Cardiac fibroblast (primary cell): ENCODE results near the gene CDPF1.

Experiments used
- DNase-seq, 2 donors: peaks; one replicate each; pipeline versions ENCODE4 v3.0.0 to v3.0.0-alpha.2; 2010; ENCODE audit warnings: low read depth in 2 of 2
- H3K4me3 ChIP-seq, 2 donors: replicated peaks in 1 of 2; 1 replicate in 1 of 2; 2 replicates in 1 of 2; pipeline ENCODE4 v1.5.1; 2011; ENCODE audit warnings: low read depth in 2 of 2, low read length in 2 of 2, mild to moderate bottlenecking in 2 of 2, moderate library complexity in 1 of 2
- TF ChIP-seq, protein P1 (sequence below): IDR thresholded peaks from one replicate; pipeline ENCODE4 v1.5.1; 2011; ENCODE audit warnings: low read depth, mild to moderate bottlenecking, low read length, inconsistent platforms

Gene CDPF1

DNA sequence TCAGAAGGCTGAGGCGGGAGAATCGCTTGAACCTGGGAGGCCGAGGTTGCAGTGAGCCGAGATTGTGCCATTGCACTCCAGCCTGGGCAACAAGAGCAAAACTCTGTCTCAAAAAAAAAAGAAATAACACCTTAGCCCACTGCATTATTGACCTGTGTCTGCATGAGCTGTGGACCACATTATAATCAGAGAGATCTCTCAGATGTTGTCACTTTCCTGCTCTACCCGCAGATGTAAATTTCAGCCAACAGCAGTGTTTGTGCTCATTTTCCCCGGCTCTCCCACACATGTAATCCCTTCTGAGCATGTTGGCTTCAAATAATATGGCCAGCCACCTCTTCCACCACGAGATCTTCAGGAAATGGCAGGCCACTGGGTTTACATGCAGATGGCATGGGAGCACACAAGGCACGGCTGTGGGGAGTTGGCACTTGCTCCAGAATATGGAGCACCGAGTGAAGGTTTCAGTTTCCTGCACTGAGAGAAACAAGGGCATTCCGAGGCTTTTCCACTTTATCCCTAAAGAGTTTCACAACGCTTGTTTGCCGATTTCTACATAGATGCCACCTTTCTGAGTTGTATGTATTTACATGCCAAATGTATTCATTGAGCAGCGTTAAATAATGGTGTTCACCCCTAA lies 19.7 kb downstream of the CDPF1 start:
- H3K4me3 ChIP-seq = no peak overlapping the region
- TF ChIP-seq, protein P1, sequence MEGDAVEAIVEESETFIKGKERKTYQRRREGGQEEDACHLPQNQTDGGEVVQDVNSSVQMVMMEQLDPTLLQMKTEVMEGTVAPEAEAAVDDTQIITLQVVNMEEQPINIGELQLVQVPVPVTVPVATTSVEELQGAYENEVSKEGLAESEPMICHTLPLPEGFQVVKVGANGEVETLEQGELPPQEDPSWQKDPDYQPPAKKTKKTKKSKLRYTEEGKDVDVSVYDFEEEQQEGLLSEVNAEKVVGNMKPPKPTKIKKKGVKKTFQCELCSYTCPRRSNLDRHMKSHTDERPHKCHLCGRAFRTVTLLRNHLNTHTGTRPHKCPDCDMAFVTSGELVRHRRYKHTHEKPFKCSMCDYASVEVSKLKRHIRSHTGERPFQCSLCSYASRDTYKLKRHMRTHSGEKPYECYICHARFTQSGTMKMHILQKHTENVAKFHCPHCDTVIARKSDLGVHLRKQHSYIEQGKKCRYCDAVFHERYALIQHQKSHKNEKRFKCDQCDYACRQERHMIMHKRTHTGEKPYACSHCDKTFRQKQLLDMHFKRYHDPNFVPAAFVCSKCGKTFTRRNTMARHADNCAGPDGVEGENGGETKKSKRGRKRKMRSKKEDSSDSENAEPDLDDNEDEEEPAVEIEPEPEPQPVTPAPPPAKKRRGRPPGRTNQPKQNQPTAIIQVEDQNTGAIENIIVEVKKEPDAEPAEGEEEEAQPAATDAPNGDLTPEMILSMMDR = no peak
- no peak for DNase-seq

DNA sequence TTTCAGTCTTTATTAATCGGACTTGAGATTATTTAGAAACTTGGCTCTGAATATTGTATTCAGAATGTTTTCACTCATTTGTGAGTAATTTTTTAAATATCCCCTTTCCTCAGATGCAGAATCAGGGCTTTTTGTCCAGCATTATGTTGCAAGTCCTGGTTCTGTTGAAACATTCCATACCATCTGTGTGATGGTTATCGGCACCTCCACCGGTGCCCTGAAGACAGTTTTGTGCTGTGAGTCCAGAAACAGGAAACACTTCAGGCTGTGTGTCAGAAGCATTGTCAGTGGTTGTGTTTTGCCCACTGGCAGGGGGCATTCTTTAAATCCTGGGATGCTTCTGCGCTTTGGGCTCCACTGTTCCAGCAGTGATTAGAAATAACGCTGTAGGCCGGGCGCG lies 20.4 kb downstream of the CDPF1 start:
- peak; percentile 54 to 55 for DNase-seq

DNA sequence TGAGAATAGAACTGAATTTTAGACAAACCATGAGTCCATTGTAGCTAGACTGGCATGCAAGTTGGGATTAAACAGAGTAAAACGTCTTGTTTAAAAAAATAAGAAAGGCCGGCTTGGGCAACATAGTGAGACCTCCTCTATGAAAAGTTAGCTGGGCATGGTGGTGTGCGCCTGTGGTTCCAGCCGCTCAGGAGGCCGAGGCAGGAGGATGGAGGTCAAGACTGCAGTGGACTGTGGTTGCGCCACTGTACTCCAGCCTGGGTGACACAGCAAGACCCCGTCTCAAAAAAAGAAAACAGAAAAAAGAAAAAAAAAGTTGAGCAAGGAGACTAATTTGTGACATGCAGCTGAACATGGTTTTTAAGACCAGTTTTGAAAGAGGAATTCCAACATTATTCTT lies 23.5 kb downstream of the CDPF1 start:
- TF ChIP-seq, protein P1 = no peak
- no peak overlapping the region for H3K4me3 ChIP-seq
- DNase-seq = no peak

More for the DNA sequence above, 20.4 kb downstream of the CDPF1 start:
- H3K4me3 ChIP-seq = no peak overlapping the region
- TF ChIP-seq, protein P1 = no peak

DNA sequence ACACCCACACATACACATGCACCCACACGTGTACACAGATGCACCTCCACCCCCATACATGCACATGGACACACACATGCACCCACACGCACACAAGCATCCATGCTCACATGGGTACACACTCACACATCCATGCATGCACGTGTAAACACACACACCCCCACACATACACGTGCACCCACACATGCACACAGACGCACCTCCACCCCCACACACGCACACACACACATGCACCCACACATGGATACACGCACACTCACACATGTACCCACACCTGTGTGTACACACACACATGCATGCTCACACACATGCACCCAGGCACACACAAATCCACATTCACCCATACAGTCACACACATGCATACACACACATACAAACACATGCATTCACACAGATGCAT lies 24.5 kb downstream of the CDPF1 start:
- TF ChIP-seq, protein P1 = no peak
- H3K4me3 ChIP-seq = no peak overlapping the region

DNA sequence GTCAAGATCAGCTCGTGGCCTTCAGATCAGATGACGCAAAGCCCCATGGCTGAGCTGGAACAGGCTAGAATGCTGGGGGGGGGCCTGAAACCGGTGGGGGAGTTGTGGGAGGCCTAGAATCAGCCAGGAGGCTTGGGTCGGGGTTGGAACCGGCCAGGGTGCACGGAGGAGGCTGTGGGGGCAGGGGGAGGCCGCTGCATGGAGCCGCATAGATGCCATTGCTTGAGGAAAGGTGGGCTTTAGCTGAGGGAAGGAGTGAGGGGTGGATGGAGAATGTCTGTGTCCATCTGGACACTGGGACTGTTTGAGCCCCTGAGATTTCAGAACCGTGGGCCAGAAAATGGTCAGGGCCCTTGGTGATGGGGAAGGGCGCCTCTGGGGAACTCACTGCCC lies 25.2 kb downstream of the CDPF1 start:
- no peak for DNase-seq
- H3K4me3 ChIP-seq = no peak overlapping the region
- TF ChIP-seq, protein P1 = no peak

More for the DNA sequence above, 24.5 kb downstream of the CDPF1 start:
- no peak for DNase-seq

DNA sequence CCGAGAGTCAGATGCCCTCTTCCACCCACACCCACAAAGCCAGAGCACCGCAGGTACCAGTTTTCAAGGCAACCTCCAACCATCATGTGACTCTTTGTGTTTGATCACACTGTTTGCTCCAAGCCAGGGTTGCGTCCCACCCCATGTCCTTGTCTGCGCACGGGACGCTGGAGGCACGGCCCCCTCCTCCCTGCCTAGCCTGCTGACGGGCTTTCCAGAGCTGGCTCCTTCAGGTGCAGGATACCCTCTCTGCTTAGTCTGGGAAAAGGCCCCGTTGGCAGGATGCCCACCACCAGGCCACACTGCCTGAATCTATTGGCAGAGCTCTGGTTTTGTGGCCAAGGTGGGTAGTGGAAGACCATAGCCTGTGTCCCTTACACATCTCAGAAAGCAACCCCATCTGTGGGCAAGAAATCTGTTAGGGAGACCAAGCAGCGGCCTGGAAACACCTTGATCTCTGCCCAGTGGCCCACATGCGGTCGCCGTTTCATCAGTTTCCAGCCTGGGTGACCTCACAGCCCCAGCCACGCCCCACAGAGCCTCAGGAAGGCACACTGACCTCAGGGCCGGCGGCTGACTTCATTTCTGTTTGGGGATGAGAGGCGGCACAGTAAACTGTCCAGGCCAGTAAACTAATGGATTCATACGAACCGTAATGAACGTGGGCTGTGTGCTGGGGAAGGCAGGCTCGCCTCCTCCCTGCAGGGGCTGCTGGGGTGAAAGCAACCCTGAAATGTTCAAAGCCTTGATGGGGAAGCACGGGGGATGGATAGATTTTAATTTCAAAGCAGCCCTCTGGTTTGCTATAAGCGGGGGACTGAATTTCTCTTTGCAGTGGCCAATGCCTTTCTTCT lies 25.8 kb downstream of the CDPF1 start:
- TF ChIP-seq, protein P1 = no peak
- no peak for DNase-seq
- no peak overlapping the region for H3K4me3 ChIP-seq
